Retinal pigment epithelial cell (primary cell): ENCODE results near the gene C1S.

ENCODE experiments used
- DNase-seq: peaks from one replicate; pipeline ENCODE4 v3.0.0-alpha.2; 2010; ENCODE audit warnings: low read depth
- H3K4me3 ChIP-seq: 2 replicates; pipeline ENCODE4 v1.5.1; 2011; ENCODE audit warnings: mild to moderate bottlenecking, low read length, control low read depth, moderate library complexity
- CTCF ChIP-seq: conservative IDR thresholded peaks from 2 replicates; pipeline ENCODE4 v1.5.1; 2011; ENCODE audit warnings: low read depth, low read length, control low read depth, inconsistent platforms

The C1S gene

GRCh38 chr12:7090222-7090998, 29.9 kb downstream of the C1S start:
- TF ChIP-seq CTCF, result no peak
- DNase-seq, result no peak
- H3K4me3 ChIP-seq, result no peak overlapping the region

- no peak for DNase-seq
- H3K4me3 ChIP-seq, result no peak overlapping the region
- TF ChIP-seq CTCF, result no peak
Measured at GRCh38 chr12:7091171-7091570, 30.7 kb downstream of the C1S start.

GRCh38 chr12:7091660-7092228, 31.2 kb downstream of the C1S start:
- no peak for TF ChIP-seq CTCF
- no peak for DNase-seq
- peak overlapping the region; percentile 46 for H3K4me3 ChIP-seq

- DNase-seq, result no peak
- peak; percentile 92 for TF ChIP-seq CTCF
- H3K4me3 ChIP-seq, result peak within 1 kb of the TSS; percentile 46
Measured at GRCh38 chr12:7092229-7092985, 31.9 kb downstream of the C1S start, which contains the start of gene C1R. C1R (minus strand) TSS chr12:7092445; CDS start chr12:7092388, 57 bp downstream.

- no peak overlapping the region for H3K4me3 ChIP-seq
- TF ChIP-seq CTCF, result no peak
- DNase-seq, result no peak
Measured at GRCh38 chr12:7092986-7093460, 32.5 kb downstream of the C1S start.

- DNase-seq, result no peak
- H3K4me3 ChIP-seq, result no peak overlapping the region
- no peak for TF ChIP-seq CTCF
Measured at GRCh38 chr12:7093486-7093885, 33.0 kb downstream of the C1S start.
